SU-DHL-6 (cell line): ENCODE results near the gene DDX31.

Source experiments
- EZH2phosphoT487 ChIP-seq: fragments of 200-600 bp; sonication (generic), shearing (Covaris generic); conservative IDR thresholded peaks from 2 replicates; pipeline ENCODE4 v1.6.1; 2018; ENCODE audit warnings: mild to moderate bottlenecking, antibody characterized with exemption, low read length, moderate library complexity, mixed read lengths
- TF ChIP-seq, protein P1 (sequence below): fragments of 200-600 bp; sonication (generic); IDR thresholded peaks from one replicate; pipeline ENCODE4 v1.5.1; 2017; ENCODE audit warnings: antibody characterized with exemption, mild to moderate bottlenecking, low read length, moderate library complexity; ENCODE audit not compliant: insufficient read depth, poor library complexity, severe bottlenecking

DNA sequence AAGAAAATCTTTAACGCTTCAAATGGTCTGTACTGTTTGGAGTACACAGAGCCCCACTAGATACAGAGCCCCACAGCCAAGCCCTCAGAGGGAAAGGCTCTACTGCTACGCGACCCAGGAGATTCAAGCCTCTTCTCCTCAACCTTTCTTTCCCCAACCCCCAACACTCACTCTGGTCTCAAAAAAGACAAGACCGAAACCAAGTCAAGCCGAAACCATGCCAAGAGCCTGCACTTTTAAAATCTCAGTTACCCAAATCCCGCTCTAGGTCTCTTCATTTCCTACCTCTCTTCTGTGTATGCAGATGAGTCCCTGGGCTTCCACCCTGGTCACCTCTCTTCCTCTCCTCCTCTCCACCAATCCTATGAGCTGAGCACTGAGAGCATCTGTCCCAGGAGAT is 55.5 kb downstream of the DDX31 start:
- TF ChIP-seq, protein P1, sequence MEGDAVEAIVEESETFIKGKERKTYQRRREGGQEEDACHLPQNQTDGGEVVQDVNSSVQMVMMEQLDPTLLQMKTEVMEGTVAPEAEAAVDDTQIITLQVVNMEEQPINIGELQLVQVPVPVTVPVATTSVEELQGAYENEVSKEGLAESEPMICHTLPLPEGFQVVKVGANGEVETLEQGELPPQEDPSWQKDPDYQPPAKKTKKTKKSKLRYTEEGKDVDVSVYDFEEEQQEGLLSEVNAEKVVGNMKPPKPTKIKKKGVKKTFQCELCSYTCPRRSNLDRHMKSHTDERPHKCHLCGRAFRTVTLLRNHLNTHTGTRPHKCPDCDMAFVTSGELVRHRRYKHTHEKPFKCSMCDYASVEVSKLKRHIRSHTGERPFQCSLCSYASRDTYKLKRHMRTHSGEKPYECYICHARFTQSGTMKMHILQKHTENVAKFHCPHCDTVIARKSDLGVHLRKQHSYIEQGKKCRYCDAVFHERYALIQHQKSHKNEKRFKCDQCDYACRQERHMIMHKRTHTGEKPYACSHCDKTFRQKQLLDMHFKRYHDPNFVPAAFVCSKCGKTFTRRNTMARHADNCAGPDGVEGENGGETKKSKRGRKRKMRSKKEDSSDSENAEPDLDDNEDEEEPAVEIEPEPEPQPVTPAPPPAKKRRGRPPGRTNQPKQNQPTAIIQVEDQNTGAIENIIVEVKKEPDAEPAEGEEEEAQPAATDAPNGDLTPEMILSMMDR, result no peak
- no peak for TF ChIP-seq EZH2phosphoT487
